Colonic mucosa (tissue), 4 donors: ENCODE data around the gene PANX1. TPM values are rescaled to one million over a fixed set of nuclear protein-coding genes. Genes with fewer than 3 reads are reported as not detected.

ENCODE experiments used
- DNase-seq: peaks from one replicate; pipeline ENCODE4 v3.0.0-alpha.2; 2020
- H3K27ac ChIP-seq: fragments of 200-600 bp; one replicate; pipeline ENCODE4 v1.8.0; 2021
- H3K27me3 ChIP-seq: fragments of 200-600 bp; one replicate; pipeline ENCODE4 v1.8.0; 2021
- H3K36me3 ChIP-seq: fragments of 200-600 bp; one replicate; pipeline ENCODE4 v1.8.0; 2021
- H3K4me1 ChIP-seq: fragments of 200-600 bp; one replicate; pipeline ENCODE4 v1.8.0; 2021; ENCODE audit warnings: mild to moderate bottlenecking
- H3K4me3 ChIP-seq: fragments of 200-600 bp; one replicate; pipeline ENCODE4 v1.8.0; 2021
- H3K9ac ChIP-seq, 2 donors: one replicate each; pipeline ENCODE4 v1.7.0; 2013; ENCODE audit warnings: control low read depth in 2 of 2, low read depth in 2 of 2, low read length in 2 of 2
- H3K9me3 ChIP-seq: fragments of 200-600 bp; one replicate; pipeline ENCODE4 v1.8.0; 2021
- CTCF ChIP-seq: fragments of 200-600 bp; IDR thresholded peaks from one replicate; pipeline ENCODE4 v1.8.0; 2022; ENCODE audit warnings: antibody characterized with exemption, mild to moderate bottlenecking
- intact Hi-C: fragments of 100-400 bp; cut with DNase I; formaldehyde crosslinking; loops from one replicate; pipeline ENCODE4 v1.14.1; 2022
- total RNA-seq, 2 donors: library from RNA; stranded (reverse); fragmentation: NEBNext Ultra II Directional in 1 of 2; extraction: Animal tissue kit (Norgen Biotek cat#: 25700) in 1 of 2; gene quantifications; one replicate each; pipeline ENCODE4 v1.2.1, GENCODE V29; 2021
- donor health status: healthy.
- donor health status: DM: no; HTN: no; CAD: no.
- donor health status: DM: no; HTN: no; CAD: no.

Gene PANX1
- total RNA-seq, 2 donors from 2014 or later: 7.8 to 11.1 TPM

- H3K9me3 ChIP-seq: no peaks in the 10 kb centered on the region
- intact Hi-C loops: no loop called here
- no peak for TF ChIP-seq CTCF
- H3K4me1 ChIP-seq: no peaks in the 10 kb centered on the region
- H3K9ac ChIP-seq: no peak overlapping the region
- no peaks in the 10 kb centered on the region for H3K27me3 ChIP-seq
- no peak overlapping the region for H3K27ac ChIP-seq
- DNase-seq: no peak
- H3K4me3 ChIP-seq: no peak overlapping the region
- no peaks in the 10 kb centered on the region for H3K36me3 ChIP-seq
Measured at GRCh38 chr11:94120946-94121345, 7.7 kb upstream of the PANX1 start.

GRCh38 chr11:94125407-94126115, 3.1 kb upstream of the PANX1 start:
- H3K36me3 ChIP-seq: no peaks in the 10 kb centered on the region
- no peaks in the 10 kb centered on the region for H3K27me3 ChIP-seq
- intact Hi-C loops: no loop called here
- H3K27ac ChIP-seq: no peak overlapping the region
- no peak for DNase-seq
- no peak overlapping the region for H3K9ac ChIP-seq
- TF ChIP-seq CTCF: no peak
- H3K9me3 ChIP-seq: no peaks in the 10 kb centered on the region
- no peaks in the 10 kb centered on the region for H3K4me1 ChIP-seq
- no peak overlapping the region for H3K4me3 ChIP-seq

- no peaks in the 10 kb centered on the region for H3K36me3 ChIP-seq
- TF ChIP-seq CTCF: no peak
- no peaks in the 10 kb centered on the region for H3K9me3 ChIP-seq
- DNase-seq: no peak
- no peak overlapping the region for H3K9ac ChIP-seq
- H3K27ac ChIP-seq: peak overlapping the region; percentile 89
- H3K4me1 ChIP-seq: no peaks in the 10 kb centered on the region
- H3K4me3 ChIP-seq: peak overlapping the region; percentile 69
- intact Hi-C loops: no loop called here
- no peaks in the 10 kb centered on the region for H3K27me3 ChIP-seq
Measured at GRCh38 chr11:94127638-94128037, 1.0 kb upstream of the PANX1 start.

- intact Hi-C loops: no loop called here
- Histone ChIP-seq H3K9me3 (no peaks in the 10 kb centered on the region), H3K36me3 (no peaks in the 10 kb centered on the region), H3K4me3 (peak overlapping the region; percentile 69), H3K4me1 (no peaks in the 10 kb centered on the region), H3K27me3 (no peaks in the 10 kb centered on the region), H3K9ac (peak overlapping the region; percentile 63 to 89), H3K27ac (peak overlapping the region; percentile 89)
- no peak for TF ChIP-seq CTCF
- no peak for DNase-seq
Measured at GRCh38 chr11:94128291-94128745, 323 bp upstream of the PANX1 start.

- no peaks in the 10 kb centered on the region for H3K9me3 ChIP-seq
- TF ChIP-seq CTCF: no peak
- intact Hi-C loops: no loop called here
- peak overlapping the region; percentile 89 for H3K27ac ChIP-seq
- no peaks in the 10 kb centered on the region for H3K4me1 ChIP-seq
- H3K36me3 ChIP-seq: no peaks in the 10 kb centered on the region
- peak overlapping the region; percentile 63 to 89 for H3K9ac ChIP-seq
- H3K4me3 ChIP-seq: peak overlapping the region; percentile 69
- H3K27me3 ChIP-seq: no peaks in the 10 kb centered on the region
- peak; percentile 91 for DNase-seq
Measured at GRCh38 chr11:94129512-94130297, 1.1 kb downstream of the PANX1 start.
